Hepatocyte (in vitro differentiated cells): ENCODE measurements around the gene GSTT2.

Experiments
- EZH2 ChIP-seq: fragments of 200-600 bp; sonication (generic); IDR thresholded peaks from 2 replicates; pipeline ENCODE4 v1.6.1; 2016; ENCODE audit warnings: antibody characterized with exemption, mild to moderate bottlenecking, borderline replicate concordance
- EZH2phosphoT487 ChIP-seq: fragments of 200-600 bp; sonication (generic); IDR thresholded peaks from one replicate; pipeline ENCODE4 v1.6.1; 2018; ENCODE audit warnings: antibody characterized with exemption, mild to moderate bottlenecking, low read depth, moderate library complexity; ENCODE audit not compliant: unreplicated experiment, severe bottlenecking
- TF ChIP-seq, protein P1 (sequence below): fragments of 200-600 bp; sonication (generic); IDR thresholded peaks from 2 replicates; pipeline ENCODE4 v1.5.1; 2016; ENCODE audit warnings: antibody characterized with exemption, mild to moderate bottlenecking; ENCODE audit not compliant: poor library complexity

DNA sequence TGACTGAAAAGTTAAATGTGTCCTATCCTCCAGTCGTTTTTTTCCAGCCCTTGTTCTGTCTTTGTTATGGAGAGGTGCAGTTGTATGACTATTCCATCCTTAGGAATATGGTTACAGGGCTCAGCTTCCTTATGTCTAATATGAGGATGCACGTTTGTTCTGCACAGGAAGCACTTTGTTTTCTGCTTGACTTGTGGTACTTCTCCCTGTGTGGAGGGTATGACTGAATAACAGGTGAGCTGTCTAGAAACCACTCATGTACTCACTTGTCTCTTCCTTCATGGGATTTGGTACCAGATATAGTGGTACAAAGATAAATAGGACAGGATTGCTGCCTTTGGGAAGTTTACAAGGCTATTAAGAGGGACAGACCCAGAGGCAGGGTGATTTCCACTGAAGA, 48.6 kb downstream of the GSTT2 start:
- TF ChIP-seq, protein P1, sequence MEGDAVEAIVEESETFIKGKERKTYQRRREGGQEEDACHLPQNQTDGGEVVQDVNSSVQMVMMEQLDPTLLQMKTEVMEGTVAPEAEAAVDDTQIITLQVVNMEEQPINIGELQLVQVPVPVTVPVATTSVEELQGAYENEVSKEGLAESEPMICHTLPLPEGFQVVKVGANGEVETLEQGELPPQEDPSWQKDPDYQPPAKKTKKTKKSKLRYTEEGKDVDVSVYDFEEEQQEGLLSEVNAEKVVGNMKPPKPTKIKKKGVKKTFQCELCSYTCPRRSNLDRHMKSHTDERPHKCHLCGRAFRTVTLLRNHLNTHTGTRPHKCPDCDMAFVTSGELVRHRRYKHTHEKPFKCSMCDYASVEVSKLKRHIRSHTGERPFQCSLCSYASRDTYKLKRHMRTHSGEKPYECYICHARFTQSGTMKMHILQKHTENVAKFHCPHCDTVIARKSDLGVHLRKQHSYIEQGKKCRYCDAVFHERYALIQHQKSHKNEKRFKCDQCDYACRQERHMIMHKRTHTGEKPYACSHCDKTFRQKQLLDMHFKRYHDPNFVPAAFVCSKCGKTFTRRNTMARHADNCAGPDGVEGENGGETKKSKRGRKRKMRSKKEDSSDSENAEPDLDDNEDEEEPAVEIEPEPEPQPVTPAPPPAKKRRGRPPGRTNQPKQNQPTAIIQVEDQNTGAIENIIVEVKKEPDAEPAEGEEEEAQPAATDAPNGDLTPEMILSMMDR = no peak
- TF ChIP-seq EZH2 (no peak), EZH2phosphoT487 (no peak)
